Nephron progenitor cell (in vitro differentiated cells): ENCODE measurements around the gene TRDN.

Source experiments
- DNase-seq: peaks from one replicate; pipeline ENCODE4 v3.0.0; 2021
- H3K27ac Mint-ChIP-seq: 2 replicates; pipeline ENCODE4 v1.8.0; 2021; ENCODE audit warnings: mild to moderate bottlenecking, moderate library complexity, mixed read lengths
- H3K27me3 Mint-ChIP-seq: 2 replicates; pipeline ENCODE4 v1.8.0; 2021; ENCODE audit warnings: mild to moderate bottlenecking, low read depth, mixed read lengths; ENCODE audit not compliant: poor library complexity
- H3K36me3 Mint-ChIP-seq: 2 replicates; pipeline ENCODE4 v1.8.0; 2021; ENCODE audit warnings: low read depth, mixed read lengths
- H3K4me1 Mint-ChIP-seq: 2 replicates; pipeline ENCODE4 v1.8.0; 2021; ENCODE audit warnings: mixed read lengths
- H3K4me3 Mint-ChIP-seq: 2 replicates; pipeline ENCODE4 v1.8.0; 2021; ENCODE audit warnings: mild to moderate bottlenecking, moderate library complexity, mixed read lengths
- H3K9me3 Mint-ChIP-seq: 2 replicates; pipeline ENCODE4 v1.8.0; 2021; ENCODE audit warnings: mild to moderate bottlenecking, moderate library complexity, mixed read lengths
- CTCF ChIP-seq: fragments of 200-600 bp; sonication (generic); IDR thresholded peaks from 2 replicates; pipeline ENCODE4 v1.5.0; 2021; ENCODE audit warnings: antibody characterized with exemption

The TRDN gene

GRCh38 chr6:123448306-123448884 is 188.4 kb downstream of the TRDN start:
- TF ChIP-seq CTCF, result no peak
- Mint-ChIP-seq H3K27ac (peak overlapping the region; percentile 57), H3K36me3 (peaks cover 25% of the 10 kb centered on the region), H3K4me1 (no peaks in the 10 kb centered on the region), H3K9me3 (peaks cover 55% of the 10 kb centered on the region), H3K27me3 (no peaks in the 10 kb centered on the region), H3K4me3 (no peak overlapping the region)
- DNase-seq, result no peak

GRCh38 chr6:123447315-123447937 is 189.3 kb downstream of the TRDN start:
- DNase-seq, result no peak
- H3K4me1 Mint-ChIP-seq, result no peaks in the 10 kb centered on the region
- no peak overlapping the region for H3K4me3 Mint-ChIP-seq
- H3K27me3 Mint-ChIP-seq, result no peaks in the 10 kb centered on the region
- no peak for TF ChIP-seq CTCF
- H3K27ac Mint-ChIP-seq, result peak overlapping the region; percentile 66
- H3K9me3 Mint-ChIP-seq, result peaks cover 51% of the 10 kb centered on the region
- H3K36me3 Mint-ChIP-seq, result peaks cover 15% of the 10 kb centered on the region

GRCh38 chr6:123439371-123439770 is 197.4 kb downstream of the TRDN start:
- H3K4me1 Mint-ChIP-seq, result peaks cover 6% of the 10 kb centered on the region
- no peaks in the 10 kb centered on the region for H3K36me3 Mint-ChIP-seq
- no peaks in the 10 kb centered on the region for H3K27me3 Mint-ChIP-seq

GRCh38 chr6:123434186-123434585 is 202.6 kb downstream of the TRDN start:
- DNase-seq, result no peak
- Mint-ChIP-seq H3K4me3 (no peak overlapping the region), H3K27ac (no peak overlapping the region), H3K36me3 (no peaks in the 10 kb centered on the region), H3K9me3 (no peaks in the 10 kb centered on the region), H3K27me3 (no peaks in the 10 kb centered on the region), H3K4me1 (peaks cover 21% of the 10 kb centered on the region)
- no peak for TF ChIP-seq CTCF

More at GRCh38 chr6:123439371-123439770, 197.4 kb downstream of the TRDN start:
- TF ChIP-seq CTCF, result no peak
- H3K27ac Mint-ChIP-seq, result no peak overlapping the region
- H3K4me3 Mint-ChIP-seq, result no peak overlapping the region
- no peak for DNase-seq
- peaks cover 6% of the 10 kb centered on the region for H3K9me3 Mint-ChIP-seq

- DNase-seq, result peak; percentile 15
- no peaks in the 10 kb centered on the region for H3K27me3 Mint-ChIP-seq
- peaks cover 25% of the 10 kb centered on the region for H3K4me1 Mint-ChIP-seq
- H3K4me3 Mint-ChIP-seq, result no peak overlapping the region
- H3K36me3 Mint-ChIP-seq, result no peaks in the 10 kb centered on the region
- no peaks in the 10 kb centered on the region for H3K9me3 Mint-ChIP-seq
- peak overlapping the region; percentile 41 for H3K27ac Mint-ChIP-seq
- no peak for TF ChIP-seq CTCF
These were observed 205.8 kb downstream of the TRDN start for GRCh38 chr6:123430970-123431369.

GRCh38 chr6:123427008-123427407 is 209.7 kb downstream of the TRDN start:
- H3K27me3 Mint-ChIP-seq, result no peaks in the 10 kb centered on the region
- H3K4me1 Mint-ChIP-seq, result peaks cover 14% of the 10 kb centered on the region
- no peak for DNase-seq
- H3K36me3 Mint-ChIP-seq, result no peaks in the 10 kb centered on the region
- TF ChIP-seq CTCF, result no peak
- no peak overlapping the region for H3K4me3 Mint-ChIP-seq
- no peaks in the 10 kb centered on the region for H3K9me3 Mint-ChIP-seq
- no peak overlapping the region for H3K27ac Mint-ChIP-seq
